ENCODE measurements around the gene C11orf24. TPM values are rescaled to one million over a fixed set of nuclear protein-coding genes. Genes with fewer than 3 reads are reported as not detected.

C11orf24 gene
- total RNA-seq, 3 donors from 2014 or later = 51.8 to 83.2 (median 53.2) TPM

DNA sequence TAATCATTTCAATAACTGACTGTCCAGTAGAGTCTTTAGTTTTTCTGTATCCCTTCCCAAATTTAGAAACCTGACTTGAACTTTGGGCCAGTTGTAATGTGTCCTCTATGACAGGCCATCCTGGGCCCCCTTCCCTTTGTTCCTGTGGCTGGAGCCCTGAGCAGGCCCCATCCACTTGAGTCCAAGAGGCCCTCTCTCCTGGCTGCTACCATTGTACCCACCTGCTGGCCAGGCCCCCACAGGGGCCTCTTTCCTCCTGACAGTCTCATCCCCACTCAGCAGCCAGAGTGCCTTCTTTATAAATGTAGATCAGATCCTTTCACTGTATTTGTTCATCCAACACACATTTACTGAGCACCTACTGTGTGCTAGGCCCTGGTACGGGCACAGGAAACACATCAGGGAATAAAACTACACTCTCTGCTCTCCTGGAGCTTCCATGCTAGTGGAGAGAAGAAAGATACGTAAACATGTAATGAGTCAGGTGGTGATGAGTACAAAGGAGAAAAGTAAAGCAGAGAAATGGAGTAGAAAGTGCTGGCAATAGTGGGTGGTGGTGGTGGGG lies 37.9 kb upstream of the C11orf24 start:
- ATAC-seq (no peak), DNase-seq (peak in 1 of 3 donors; percentile 4)
- Histone ChIP-seq H3K4me1 (ENCODE audit: low read depth) (peaks cover 14% of the 10 kb centered on the region), H3K36me3 (ENCODE audit: low read depth) (no peaks in the 10 kb centered on the region), H3K4me3 (no peak overlapping the region), H3K9me3 (no peaks in the 10 kb centered on the region)
- TF ChIP-seq, protein P1, sequence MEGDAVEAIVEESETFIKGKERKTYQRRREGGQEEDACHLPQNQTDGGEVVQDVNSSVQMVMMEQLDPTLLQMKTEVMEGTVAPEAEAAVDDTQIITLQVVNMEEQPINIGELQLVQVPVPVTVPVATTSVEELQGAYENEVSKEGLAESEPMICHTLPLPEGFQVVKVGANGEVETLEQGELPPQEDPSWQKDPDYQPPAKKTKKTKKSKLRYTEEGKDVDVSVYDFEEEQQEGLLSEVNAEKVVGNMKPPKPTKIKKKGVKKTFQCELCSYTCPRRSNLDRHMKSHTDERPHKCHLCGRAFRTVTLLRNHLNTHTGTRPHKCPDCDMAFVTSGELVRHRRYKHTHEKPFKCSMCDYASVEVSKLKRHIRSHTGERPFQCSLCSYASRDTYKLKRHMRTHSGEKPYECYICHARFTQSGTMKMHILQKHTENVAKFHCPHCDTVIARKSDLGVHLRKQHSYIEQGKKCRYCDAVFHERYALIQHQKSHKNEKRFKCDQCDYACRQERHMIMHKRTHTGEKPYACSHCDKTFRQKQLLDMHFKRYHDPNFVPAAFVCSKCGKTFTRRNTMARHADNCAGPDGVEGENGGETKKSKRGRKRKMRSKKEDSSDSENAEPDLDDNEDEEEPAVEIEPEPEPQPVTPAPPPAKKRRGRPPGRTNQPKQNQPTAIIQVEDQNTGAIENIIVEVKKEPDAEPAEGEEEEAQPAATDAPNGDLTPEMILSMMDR (IDR thresholded peaks at IDR 0.05) = no peak
- intact Hi-C loops (cut with DNase I, micrococcal nuclease) = loop anchor here in 1 of 2 donors (10.0 kb wide), 1 partner anchor 75 kb away; no protein-coding TSS in a partner anchor

DNA sequence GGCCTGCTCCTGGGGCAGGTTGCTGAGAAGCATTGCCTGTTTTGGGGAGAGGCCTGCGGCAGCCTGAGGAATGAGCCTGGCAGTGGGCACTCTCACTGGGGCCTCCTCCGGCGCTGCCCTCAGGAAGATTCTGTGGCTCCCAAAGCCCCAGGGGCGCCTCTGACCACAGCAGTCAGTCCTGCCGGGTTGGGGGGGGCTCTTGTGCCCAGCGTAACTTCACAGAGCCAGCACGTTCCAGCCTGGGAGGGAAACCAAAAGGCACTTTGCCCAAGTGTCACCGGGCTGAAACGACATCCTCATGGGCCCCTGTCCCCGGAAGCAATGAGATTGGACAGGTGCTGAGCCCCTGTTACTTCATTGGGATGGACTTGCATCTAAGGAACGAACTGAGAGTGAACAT lies 36.3 kb upstream of the C11orf24 start:
- TF ChIP-seq, protein P1 (IDR thresholded peaks at IDR 0.05) = no peak
- DNase-seq = peak in 1 of 3 donors; percentile 27
- no peak overlapping the region for H3K4me3 ChIP-seq
- ATAC-seq = no peak
- intact Hi-C loops (cut with DNase I, micrococcal nuclease) = no loop called here
- peaks cover 3% of the 10 kb centered on the region for H3K4me1 ChIP-seq (ENCODE audit: low read depth)
- H3K36me3 ChIP-seq (ENCODE audit: low read depth) = no peaks in the 10 kb centered on the region
- no peaks in the 10 kb centered on the region for H3K9me3 ChIP-seq

DNA sequence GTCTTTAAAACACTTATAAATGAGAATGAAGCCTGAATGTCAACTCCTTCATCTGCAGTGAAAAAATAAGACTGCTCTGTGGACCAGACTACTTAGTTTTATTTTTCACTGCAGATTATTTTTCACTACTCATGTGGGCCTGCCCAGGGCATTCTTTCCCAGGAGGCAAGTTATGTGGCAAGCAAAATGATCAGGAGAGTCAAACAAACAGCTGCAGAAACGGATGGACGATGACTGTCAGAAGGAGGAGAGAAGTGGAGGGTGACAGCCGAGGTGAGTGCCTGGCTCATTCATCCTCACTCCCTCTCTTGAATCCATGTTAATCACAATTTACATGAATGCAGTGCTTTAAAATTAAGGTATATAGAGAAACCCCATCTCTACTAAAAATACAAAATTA lies 34.9 kb upstream of the C11orf24 start:
- TF ChIP-seq, protein P1 (IDR thresholded peaks at IDR 0.05) = no peak
- no peaks in the 10 kb centered on the region for H3K9me3 ChIP-seq
- intact Hi-C loops (cut with DNase I, micrococcal nuclease) = no loop called here
- ATAC-seq (no peak), DNase-seq (no peak)
- H3K4me3 ChIP-seq = no peak overlapping the region
- no peaks in the 10 kb centered on the region for H3K36me3 ChIP-seq (ENCODE audit: low read depth)
- H3K4me1 ChIP-seq (ENCODE audit: low read depth) = peaks cover 14% of the 10 kb centered on the region

DNA sequence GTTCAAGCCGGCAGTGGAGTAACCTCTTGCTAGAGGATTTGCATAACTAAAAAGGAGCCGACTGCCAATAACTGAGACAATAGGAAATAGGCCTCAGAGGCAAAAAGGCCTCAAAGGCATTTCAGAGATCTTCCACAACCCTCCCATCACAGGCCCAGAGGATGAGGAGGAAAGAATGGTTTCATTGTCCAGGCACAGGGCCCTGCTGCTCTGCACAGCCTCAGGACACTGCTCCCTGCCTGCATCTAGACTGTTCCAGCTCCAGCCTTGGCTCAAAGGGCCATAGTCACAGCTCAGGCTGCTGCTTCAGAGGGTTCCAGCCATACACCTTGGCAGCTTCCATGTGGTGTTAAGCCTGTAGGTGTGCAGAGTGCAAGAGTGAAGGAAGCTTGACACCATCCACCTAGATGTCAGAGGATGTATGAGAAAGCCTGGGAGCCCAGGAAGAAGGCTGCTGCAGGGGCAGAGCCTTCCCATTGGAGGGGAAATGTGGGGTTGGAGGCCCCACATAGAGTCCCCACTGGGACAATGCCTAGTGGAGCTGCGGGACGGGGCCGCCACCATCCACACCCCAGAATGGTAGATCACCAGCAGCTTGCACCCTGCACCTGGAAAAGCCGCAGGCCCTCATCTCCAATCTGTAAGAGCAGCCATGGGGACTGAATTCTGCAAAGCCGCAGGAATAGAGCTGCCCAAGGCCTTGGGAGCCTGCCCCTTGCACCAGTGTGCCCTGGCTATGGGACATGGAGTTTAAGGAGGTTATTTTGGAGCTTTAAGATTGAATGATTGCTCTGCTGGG lies 32.4 kb upstream of the C11orf24 start:
- Histone ChIP-seq H3K4me3 (no peak overlapping the region), H3K4me1 (ENCODE audit: low read depth) (peaks cover 15% of the 10 kb centered on the region), H3K36me3 (ENCODE audit: low read depth) (no peaks in the 10 kb centered on the region), H3K9me3 (no peaks in the 10 kb centered on the region)
- TF ChIP-seq, protein P1 (IDR thresholded peaks at IDR 0.05) = no peak
- DNase-seq (no peak), ATAC-seq (no peak)
- intact Hi-C loops (cut with DNase I, micrococcal nuclease) = no loop called here

DNA sequence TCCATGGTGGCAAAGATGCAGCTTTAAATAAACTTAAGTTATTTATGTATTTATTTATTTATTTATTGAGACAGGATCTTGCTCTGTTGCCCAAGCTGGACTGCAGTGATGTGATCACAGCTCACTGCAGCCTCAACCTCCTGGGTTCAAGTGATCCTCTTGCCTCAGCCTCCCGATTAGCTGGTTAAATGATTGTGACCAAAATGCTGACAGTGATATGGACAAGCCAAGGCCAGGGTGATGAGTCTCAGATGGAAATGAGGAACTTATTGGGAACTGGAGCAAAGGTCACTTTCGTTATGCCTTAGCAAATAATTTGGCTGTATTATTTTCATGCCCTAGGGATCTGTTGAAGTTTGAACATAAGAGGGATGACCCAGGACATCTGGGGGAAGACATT lies 31.3 kb upstream of the C11orf24 start:
- H3K36me3 ChIP-seq (ENCODE audit: low read depth) = no peaks in the 10 kb centered on the region
- TF ChIP-seq, protein P1 (IDR thresholded peaks at IDR 0.05) = no peak
- intact Hi-C loops (cut with DNase I, micrococcal nuclease) = no loop called here
- ATAC-seq (no peak), DNase-seq (no peak)
- no peak overlapping the region for H3K4me3 ChIP-seq
- H3K9me3 ChIP-seq = no peaks in the 10 kb centered on the region
- peaks cover 26% of the 10 kb centered on the region for H3K4me1 ChIP-seq (ENCODE audit: low read depth)
